ENCODE results near the gene NOC2L.

- TF ChIP-seq CTCF (IDR thresholded peaks at IDR 0.05), result no peak
- no peak for TF ChIP-seq POLR2A (IDR thresholded peaks at IDR 0.05)
These were observed 11.4 kb upstream of the NOC2L start for GRCh38 chr1:970242-970972.

All from breast epithelium (tissue), 3 donors.